Smooth muscle cell of the pulmonary artery (primary cell): ENCODE measurements around the gene PDZRN3. TPM values are rescaled to one million over a fixed set of nuclear protein-coding genes. Genes with fewer than 3 reads are reported as not detected.

Experiments used
- total RNA-seq: library from RNA; depleted of rRNA; stranded (reverse); fragments of >200 nt; gene quantifications from 2 replicates; pipeline ENCODE4 v1.2.3, GENCODE V29; 2014

The PDZRN3 gene
- 26.0 and 49.3 TPM in 2 replicates for total RNA-seq

DNA sequence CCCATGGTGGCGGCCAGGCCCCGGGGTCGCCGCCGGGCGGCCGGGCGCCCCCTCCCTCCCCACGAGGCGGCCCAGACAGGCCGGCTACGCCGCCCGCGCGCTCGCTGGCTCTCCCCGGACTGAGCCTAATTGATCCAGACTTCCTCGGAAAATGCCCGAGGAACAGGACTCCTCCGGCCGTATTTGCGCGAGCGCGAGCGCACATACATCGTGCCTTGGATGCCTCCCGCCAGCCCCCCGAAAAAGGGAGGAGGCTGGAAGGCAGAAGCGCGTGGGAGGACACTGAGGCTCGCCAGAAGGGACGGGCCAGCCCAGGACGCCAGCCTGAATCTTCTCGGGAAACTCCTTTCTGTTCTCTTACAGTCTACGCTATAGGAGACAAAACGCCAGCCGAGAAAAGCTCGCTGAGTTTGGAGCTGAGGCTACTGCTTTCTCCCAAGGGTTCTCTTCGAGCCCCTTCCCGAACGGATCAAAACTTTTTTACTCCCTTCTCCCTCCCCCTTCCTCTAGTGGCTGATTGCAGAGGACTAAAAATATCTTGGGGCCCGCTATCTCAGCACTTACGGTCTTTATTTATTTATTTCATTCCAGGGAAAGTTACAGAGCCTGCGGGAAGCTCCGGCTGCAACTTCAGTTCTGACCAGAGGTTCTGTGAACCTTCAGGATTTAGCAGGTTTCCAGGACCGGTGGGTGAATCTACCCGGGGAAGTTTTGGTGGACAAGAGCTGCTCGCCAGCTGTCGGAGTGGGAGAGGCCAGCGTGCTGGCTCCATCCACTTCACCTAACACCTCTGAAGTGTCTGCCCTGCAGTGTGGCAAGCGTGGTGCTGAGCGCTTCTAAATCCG is at the start of gene PDZRN3:
PDZRN3 (minus strand) TSS at position 121 of the 845 bp plus-strand sequence.

